Astrocyte of the spinal cord (primary cell): ENCODE data around the gene DENND2C.

Experiments
- DNase-seq: peaks from one replicate; pipeline ENCODE4 v3.0.0; 2011; ENCODE audit warnings: low read depth, low spot score
- H3K4me3 ChIP-seq: 2 replicates; pipeline ENCODE4 v1.5.1; 2011; ENCODE audit warnings: low read depth, mild to moderate bottlenecking, low read length, moderate library complexity
- in situ Hi-C: cut with HindIII; loops from 2 replicates; pipeline ENCODE4 v1.10.0; 2017; ENCODE audit warnings: low sequenced_read_pairs
- TF ChIP-seq, protein P1 (sequence below): IDR thresholded peaks from 2 replicates; pipeline ENCODE4 v1.5.1; 2012; ENCODE audit warnings: low read depth, mild to moderate bottlenecking, low read length, inconsistent platforms

Gene DENND2C

DNA sequence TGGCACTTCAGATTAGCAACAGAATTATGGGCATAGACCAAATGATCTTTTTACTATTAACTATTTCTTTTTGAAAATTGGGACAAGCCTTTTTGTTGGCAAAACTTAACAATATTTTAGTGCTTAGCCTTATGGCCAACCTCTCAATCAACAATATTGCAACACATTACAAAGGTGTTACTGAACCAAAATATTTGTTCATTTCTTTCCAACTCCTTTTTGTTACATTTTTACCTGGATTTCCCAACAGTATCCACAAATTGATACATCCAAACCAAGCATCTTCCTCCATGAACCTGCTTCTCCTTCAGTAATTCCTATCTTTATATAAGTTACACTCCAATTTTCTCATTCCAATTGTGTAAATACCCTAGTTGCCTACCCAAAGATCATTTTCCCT lies 27.0 kb upstream of the DENND2C start:
- in situ Hi-C loops, result no loop called here
- no peak overlapping the region for H3K4me3 ChIP-seq
- no peak for DNase-seq
- TF ChIP-seq, protein P1, sequence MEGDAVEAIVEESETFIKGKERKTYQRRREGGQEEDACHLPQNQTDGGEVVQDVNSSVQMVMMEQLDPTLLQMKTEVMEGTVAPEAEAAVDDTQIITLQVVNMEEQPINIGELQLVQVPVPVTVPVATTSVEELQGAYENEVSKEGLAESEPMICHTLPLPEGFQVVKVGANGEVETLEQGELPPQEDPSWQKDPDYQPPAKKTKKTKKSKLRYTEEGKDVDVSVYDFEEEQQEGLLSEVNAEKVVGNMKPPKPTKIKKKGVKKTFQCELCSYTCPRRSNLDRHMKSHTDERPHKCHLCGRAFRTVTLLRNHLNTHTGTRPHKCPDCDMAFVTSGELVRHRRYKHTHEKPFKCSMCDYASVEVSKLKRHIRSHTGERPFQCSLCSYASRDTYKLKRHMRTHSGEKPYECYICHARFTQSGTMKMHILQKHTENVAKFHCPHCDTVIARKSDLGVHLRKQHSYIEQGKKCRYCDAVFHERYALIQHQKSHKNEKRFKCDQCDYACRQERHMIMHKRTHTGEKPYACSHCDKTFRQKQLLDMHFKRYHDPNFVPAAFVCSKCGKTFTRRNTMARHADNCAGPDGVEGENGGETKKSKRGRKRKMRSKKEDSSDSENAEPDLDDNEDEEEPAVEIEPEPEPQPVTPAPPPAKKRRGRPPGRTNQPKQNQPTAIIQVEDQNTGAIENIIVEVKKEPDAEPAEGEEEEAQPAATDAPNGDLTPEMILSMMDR, result no peak

DNA sequence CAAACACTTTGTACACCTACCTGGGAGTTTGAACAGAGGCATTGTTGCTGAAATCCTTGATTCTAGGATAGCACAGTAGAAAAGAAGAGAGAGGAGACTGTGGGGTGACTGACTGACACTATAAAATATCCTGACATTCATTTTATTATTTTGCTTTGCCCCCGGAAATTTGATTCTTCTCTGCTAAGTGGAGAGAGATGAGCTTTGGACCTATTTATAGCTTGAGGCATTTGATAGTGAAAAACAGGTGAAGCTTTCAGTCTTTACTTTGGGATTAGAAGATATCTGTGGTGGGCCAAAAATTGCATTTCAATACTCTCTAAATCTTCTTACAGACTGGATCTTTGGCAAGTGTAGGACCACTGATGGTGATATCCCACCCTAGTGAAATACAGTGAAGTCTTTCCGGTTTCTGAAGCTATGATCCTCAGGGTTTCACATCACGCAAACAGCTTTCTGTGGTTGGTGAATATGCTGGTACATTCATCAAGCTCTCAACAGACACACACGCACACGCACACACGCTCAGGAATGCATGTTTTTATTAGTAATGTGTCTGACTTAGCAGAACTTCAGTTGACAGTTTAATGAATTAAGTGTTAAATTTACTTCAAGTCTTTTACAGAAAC lies 25.7 kb upstream of the DENND2C start, which contains the start of gene AMPD1:
TSS of gene AMPD1 (minus strand) at position 117 of the 629 bp plus-strand sequence. CDS start at position 42, 75 bp downstream.
- in situ Hi-C loops, result no loop called here
- DNase-seq, result no peak
- H3K4me3 ChIP-seq, result no peak within 1 kb of the TSS

DNA sequence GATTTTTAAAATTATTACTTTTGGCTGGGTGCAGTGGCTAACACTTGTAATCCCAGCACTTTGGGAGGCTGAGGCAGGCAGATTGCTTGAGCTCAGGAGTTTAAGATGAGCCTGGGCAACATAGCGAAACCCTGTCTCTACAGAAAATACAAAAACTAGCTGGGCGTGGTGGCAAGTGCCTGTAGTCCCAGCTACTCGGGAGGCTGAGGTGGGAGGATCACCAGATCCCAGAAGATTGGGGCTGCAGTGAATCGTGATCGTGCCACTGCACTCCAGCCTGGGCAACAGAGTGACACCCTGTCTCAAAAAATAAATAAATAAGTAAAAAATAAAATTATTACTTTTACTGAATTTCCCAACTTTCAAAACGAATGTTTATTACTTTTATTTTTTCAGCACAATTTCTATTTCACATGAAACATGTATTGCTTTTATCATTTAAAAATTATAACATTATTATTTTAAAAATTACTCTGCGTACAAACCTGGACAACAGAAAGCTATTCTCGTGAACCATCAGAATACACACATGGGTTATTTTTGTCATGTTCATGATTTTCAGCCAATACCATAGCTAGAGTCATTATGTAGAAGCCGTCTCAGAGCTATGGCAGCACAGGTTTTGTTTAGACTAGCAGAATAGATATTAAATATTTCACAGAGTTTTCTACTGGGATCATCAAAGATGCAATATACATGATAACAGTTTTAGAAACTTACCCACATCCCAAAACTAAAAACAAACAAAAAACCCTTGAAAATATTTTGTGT lies 24.9 kb upstream of the DENND2C start:
- TF ChIP-seq, protein P1, result no peak
- in situ Hi-C loops, result no loop called here
- DNase-seq, result no peak
- H3K4me3 ChIP-seq, result no peak overlapping the region

More for the DNA sequence above, 25.7 kb upstream of the DENND2C start, which contains the start of gene AMPD1:
- TF ChIP-seq, protein P1, result no peak

DNA sequence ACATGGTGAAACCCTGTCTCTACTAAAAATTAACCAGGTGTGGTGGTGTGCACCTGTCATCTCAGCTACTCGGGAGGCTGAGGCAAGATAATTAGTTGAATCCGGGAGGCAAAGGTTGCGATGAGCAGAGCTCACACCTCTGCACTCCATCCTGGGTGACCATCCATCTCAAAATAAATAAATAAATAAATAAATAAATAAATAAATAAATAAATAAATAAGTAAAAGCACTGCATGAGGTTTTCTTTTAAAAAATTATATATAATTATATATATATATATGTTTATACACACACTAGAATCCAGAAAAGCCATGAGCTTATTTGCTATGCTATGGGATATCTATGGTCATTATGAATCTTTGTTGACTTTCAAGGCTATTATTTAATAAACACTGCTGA lies 23.1 kb upstream of the DENND2C start:
- H3K4me3 ChIP-seq, result no peak overlapping the region
- in situ Hi-C loops, result no loop called here
- no peak for DNase-seq
- TF ChIP-seq, protein P1, result no peak

DNA sequence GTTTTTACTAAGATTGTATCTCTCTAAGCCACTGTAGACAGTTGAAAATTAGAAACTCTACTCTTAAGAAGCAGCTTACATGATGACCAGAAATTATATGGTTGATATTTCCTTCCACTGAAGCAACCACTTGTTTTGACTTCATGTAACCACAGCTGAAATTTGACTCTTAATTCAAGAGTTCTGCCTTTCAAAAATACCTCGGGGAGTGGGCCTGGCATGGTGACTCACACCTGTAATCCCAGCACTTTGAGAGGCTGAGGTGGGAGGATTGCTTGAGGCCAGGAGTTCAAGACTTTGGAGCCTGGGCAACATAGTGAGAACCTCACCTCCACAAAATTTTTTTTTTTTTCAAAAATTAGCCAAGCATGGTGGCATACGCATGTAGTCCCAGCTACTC lies 21.2 kb upstream of the DENND2C start:
- in situ Hi-C loops, result no loop called here

DNA sequence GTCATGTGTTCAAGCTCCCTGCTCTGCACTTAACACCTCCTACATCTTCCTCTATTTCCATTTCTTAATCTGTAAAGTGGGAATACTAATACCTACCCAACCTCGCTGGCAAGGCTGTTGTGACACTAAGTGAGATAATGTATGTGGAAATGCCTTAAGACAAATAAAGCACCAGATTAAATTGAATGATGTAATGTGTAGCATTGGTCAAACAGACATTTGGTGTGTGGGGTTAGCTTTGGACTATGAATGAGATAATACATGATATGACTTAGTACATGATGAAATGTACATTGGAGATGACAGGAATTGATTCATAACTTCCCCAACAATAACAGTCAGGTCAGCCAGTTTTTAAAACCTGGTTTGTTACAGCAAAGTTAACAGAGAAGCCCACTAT lies 20.3 kb upstream of the DENND2C start:
- in situ Hi-C loops, result no loop called here
- no peak for DNase-seq
- no peak overlapping the region for H3K4me3 ChIP-seq
- TF ChIP-seq, protein P1, result no peak

More for the DNA sequence above, 21.2 kb upstream of the DENND2C start:
- no peak overlapping the region for H3K4me3 ChIP-seq
- TF ChIP-seq, protein P1, result no peak
- peak; percentile 10 for DNase-seq
